Stimulated activated CD8-positive, alpha-beta memory T cell treated with anti-CD3 and anti-CD28 coated beads, Interleukin-7, amount 100 ng/mL, for 1 hour (primary cell): ENCODE measurements around the gene CCDC85A.

Source experiments
- DNase-seq, 2 donors: peaks; one replicate each; pipeline ENCODE4 v3.0.0-alpha.2; 2020; ENCODE audit warnings: low read depth in 2 of 2

Gene CCDC85A

GRCh38 chr2:56239030-56239429, 55.2 kb downstream of the CCDC85A start:
- DNase-seq = no peak

DNA sequence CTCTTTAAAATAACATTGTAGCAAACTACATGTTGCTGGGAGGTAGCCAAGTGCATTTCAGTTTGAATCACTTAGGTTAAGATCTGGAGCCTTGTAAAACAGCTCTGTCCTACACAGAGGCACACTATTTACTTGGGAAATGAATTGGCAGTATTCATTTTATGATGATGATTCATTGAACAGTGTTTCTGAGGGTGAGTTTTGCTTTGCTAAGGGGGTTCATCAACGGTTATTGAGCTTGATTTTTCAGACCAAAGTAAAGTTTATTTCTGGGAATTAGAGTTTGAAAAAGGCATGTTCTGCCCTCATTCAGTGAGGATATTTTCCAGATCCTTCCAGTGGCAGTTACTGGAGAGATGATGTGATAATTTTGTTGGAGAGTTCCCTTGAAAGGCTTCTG, 55.6 kb downstream of the CCDC85A start:
- DNase-seq = no peak

GRCh38 chr2:56240210-56240609, 56.4 kb downstream of the CCDC85A start:
- DNase-seq = no peak

DNA sequence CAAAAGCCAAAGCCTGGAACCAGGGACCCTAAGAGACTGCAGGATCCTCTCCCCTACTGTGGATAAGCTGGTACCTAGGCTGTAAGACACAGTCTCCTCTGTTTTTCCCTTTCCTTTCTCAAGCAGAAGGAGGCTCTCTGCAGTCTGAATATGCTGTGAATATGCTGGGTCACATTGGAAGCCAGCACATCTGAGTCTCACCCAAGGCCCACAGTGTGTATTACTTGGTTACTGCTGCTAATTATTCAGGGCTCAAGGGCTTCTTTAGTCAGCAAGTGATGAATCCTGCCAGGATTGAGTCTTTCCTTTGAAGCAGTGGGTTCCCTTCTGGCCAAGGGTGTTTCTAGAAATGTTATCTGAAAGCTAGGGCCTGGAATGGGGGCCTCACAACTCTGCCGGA, 60.7 kb downstream of the CCDC85A start:
- DNase-seq = no peak

GRCh38 chr2:56244911-56245530, 61.2 kb downstream of the CCDC85A start:
- DNase-seq = no peak

DNA sequence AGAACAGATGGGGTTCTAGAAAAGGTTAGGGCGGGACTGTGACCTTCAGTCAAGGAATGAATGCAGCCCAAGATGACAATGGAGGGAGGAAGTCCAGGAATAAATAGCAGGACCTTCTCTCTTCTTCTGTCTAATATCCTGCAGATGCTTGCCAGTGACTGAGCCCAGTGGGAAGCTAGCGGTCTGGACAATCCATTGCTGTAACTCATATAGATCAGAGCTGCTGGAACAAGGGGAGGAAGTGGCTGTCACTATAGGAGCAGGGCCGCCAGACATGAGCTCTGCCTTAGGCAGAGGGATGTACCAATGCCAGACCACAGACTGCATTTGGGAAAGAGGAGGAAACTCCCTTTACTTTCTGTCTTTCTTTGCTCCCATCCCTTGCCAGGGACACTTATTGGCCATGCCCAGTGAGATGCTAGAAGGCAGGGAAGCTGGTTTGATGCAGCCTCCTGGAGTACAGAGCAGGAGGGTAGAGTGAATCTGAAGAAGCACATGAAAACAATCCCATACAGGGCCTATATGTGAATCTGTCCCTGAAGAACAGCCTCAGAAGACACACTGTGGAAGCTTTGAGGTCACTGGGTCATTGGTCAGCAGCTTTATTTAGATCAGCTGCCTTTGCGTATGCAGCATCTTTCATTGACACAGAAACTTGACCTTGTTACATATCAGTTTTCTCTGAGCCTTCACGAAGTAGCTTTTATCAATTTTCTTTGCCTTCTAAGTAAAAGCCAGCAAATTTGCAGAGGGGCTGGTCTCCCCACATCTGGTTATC, 65.4 kb downstream of the CCDC85A start:
- no peak for DNase-seq

GRCh38 chr2:56250153-56250729, 66.5 kb downstream of the CCDC85A start:
- DNase-seq = no peak

DNA sequence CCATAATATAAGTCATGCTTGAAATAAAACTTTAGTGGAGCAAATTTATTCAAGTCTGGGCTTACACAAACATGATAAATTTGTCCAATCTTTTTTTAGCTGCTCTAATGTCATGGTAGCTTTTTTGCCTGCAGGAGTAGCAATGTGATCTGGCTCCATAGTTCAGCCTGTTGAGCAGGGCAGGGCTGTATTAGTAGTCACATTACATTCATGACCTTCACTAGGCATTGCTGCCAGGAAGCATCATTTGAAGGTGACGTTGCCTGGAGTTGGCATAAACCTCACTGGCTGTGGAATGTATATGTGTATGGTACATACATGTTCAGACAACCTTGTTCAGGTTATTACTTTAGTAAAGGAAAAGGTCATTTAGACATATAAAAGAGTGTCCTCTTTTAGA, 76.6 kb downstream of the CCDC85A start:
- DNase-seq = no peak

DNA sequence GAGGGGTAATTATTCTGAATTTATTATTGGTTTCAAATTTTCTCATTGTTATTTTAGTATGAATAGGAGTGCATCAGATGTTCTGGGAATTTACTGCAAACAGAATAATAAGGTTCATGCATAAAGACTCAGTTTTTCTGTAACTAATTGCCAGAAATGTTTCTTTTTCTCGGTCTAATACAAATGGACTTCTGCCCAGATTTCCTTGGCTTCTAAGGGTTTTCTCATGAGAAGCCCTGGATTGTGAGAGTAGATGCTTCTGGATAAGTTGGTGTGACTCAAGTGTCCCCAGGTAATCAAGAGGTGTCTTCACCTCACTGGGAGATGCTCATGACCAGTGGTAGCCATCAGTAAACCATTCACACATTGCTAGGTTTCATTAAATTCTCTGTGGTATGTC, 78.5 kb downstream of the CCDC85A start:
- no peak for DNase-seq

DNA sequence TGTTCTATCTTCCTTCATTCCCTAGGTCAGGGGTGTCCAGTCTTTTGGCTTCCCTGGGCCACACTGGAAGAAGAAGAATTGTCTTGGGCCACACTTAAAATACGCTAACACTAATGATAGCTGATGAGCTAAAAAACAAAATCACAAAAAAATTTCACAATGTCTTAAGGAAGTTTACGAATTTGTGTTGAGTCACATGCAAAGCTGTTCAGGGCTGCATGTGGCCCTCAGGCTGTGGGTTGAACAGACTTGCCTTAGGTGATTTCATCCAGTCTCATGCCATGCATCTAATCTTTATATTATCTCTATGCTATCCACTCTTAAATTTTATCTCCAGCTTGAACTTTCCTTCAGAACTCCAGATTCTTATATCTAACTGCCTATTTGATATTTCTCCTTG, 80.1 kb downstream of the CCDC85A start:
- no peak for DNase-seq

DNA sequence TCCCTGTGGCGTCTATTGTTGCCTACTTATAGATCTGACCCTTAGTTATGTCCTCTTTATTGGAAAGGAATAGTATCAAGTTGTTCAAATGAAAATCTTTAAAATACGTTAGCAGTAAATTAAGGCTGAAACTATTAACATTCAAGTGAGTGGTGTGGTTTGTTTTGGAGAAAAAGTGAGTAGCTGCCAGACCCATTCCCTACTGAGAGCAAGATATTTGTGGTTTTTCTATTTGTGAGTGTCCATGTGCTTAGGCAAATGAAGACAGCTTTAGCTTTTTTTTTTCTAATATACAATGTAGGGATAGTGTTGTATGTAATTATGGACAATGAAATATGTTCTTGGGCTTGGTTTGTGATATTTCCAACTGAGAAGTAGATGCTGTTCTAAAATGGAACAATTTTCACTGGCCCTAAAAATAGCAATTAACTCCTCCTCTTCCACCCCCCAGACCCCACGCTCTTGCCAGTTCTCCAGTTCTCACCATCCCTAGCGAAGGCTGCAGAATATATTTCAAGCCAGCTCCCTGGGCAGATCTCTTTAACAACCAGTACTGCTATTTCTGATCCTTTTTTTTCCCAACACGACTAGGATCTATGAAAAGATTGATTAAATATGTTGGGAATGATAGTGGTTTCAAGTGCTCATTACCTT, 83.1 kb downstream of the CCDC85A start:
- DNase-seq = no peak

- DNase-seq = no peak
These were observed 83.6 kb downstream of the CCDC85A start for GRCh38 chr2:56267415-56267788.

GRCh38 chr2:56268856-56269255, 85.1 kb downstream of the CCDC85A start:
- DNase-seq = no peak

GRCh38 chr2:56271275-56271674, 87.5 kb downstream of the CCDC85A start:
- no peak for DNase-seq

DNA sequence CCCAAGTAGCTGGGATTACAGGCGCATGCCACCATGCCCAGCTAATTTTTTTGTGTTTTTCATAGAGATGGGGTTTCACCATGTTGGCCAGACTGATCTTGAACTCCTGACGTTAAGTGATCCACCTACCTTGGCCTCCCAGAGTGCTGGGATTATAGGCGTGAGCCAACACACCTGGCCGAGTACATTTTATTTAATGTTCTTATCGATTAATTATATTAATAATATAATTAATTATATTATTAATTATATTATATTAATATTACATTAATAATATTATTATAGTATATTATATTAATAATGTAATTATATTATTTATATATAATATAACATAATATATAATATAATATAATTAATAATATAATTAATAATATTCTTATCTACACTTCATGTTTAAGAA, 101.4 kb downstream of the CCDC85A start:
- DNase-seq = no peak

DNA sequence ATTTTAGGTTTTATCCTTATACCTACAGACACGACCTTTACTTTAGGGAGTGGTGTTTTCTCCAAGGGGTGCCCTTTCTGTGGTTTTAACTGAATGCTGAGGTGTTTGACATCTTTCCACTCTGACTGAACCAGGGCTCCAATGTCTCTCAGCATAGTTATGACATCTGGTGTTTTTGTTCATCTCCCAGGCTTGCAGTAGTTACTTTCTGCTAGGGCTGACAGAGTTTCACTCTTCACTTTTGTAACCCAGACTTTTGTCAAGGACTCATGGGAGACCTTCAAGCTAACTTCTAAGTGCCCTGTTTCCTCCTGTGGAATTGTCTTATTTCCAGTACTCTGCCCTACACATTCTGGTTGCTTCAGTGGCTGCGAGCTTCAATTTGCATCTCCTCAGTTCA, 103.1 kb downstream of the CCDC85A start:
- no peak for DNase-seq

DNA sequence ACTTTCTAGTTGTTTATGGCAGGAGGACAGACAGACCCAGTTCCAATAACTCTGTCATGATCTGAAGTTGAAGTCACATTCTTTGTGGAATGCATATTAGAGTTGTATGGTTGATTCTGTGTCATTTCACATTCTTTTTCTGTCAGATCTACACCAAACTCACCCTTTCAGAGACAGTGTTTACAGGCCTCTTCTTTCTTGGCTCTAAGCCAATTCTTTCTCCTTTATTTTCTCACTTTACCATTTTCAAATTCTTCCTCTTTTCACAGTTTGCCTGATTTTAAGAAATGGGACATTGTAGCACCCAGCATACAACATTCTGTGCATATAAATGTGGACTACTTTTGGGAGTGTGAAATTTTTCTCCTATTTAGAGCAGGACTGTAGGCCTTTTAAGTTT, 103.7 kb downstream of the CCDC85A start:
- DNase-seq = no peak

DNA sequence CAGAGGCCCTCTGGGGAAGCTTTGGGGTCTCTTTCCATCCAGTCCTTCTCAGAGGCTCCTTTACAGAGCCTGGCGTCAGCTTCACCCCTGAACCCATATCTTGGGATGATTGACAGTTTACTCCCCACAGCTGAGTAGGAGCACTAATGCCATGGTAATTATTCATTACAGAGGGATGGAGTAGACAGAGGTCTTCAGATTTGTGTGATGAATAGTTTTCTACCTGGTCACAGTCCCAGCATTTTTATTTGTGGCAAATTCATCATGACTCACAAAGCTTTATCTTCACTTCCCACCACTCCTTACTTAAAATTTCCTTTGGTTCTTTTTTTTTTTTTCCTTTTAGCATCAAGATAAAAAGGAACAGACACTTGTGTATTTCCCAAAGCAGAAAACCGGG, 104.2 kb downstream of the CCDC85A start:
- DNase-seq = no peak

- DNase-seq = no peak
These were observed 105.2 kb downstream of the CCDC85A start for GRCh38 chr2:56288838-56289580.

DNA sequence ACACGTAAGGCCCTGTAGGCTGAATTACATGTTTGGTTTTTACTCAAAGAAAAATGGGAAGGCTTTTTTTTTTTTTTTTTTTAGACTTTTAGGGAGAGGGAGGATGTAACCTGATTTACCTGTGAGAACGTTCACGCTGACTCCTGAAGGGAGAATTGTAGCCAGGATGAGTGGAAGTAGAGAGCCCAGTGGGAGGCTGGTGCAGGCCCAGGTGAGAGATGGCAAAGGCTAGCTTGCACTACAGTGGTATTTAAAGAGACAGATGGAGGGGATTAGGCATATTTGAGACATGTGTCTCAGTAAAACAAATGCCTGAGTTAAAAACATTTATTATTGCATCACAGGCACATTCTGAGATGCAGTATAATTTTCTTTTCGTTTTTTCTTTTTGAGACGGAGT, 107.9 kb downstream of the CCDC85A start:
- DNase-seq = no peak

- DNase-seq = no peak
These were observed 109.2 kb downstream of the CCDC85A start for GRCh38 chr2:56292951-56293350.

GRCh38 chr2:56295666-56296065, 111.9 kb downstream of the CCDC85A start:
- no peak for DNase-seq
